IPS DF 4.7 (cell line): Measurements from ENCODE around the gene FABP1.

Experiments
- DNase-seq: peaks from one replicate; pipeline ENCODE4 v3.0.0-alpha.2; 2013; ENCODE audit warnings: low spot score; ENCODE audit errors: extremely low read depth

The FABP1 gene

GRCh38 chr2:88115825-88116518 lies 11.9 kb downstream of the FABP1 start:
- no peak for DNase-seq

DNA sequence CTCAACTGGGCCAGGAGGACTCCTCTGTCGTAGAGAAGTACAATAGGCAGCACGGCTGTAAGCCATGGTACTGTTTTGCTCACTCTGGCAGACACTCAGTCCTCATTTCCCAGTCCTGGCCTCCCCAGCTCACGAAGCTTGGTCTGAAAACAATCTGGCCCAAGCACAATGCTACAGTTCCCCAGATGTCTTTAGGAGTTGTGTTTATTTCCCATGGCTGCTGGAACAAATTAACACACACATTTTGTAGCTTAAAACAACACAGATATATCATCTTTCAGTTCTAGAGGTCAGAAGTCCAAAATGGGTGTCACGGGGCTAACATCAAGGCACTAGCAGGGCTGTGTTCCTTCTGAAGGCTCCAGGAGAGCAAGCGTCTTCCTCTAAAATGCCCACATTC lies 13.0 kb downstream of the FABP1 start:
- no peak for DNase-seq

DNA sequence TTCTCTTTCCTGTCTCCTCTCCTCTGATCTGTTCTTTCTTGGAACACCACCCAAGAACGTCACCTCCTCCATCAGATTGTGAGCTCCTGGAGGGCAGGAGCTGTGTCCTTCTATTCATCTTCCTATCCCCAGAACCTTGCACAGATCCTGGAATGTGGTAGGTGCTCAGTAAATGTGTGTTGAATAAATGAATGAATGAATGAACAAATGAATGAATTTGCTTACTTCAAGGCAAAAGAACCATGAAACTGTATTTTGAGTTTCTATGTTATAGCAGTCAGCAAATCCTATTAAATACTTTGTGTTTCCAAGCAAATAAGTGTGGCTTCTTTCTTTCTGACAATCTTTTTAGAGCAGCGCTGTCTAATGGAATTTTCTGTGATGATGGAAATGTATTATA lies 14.8 kb downstream of the FABP1 start:
- no peak for DNase-seq

- DNase-seq: no peak
These were observed 17.0 kb downstream of the FABP1 start for GRCh38 chr2:88110830-88111229.

DNA sequence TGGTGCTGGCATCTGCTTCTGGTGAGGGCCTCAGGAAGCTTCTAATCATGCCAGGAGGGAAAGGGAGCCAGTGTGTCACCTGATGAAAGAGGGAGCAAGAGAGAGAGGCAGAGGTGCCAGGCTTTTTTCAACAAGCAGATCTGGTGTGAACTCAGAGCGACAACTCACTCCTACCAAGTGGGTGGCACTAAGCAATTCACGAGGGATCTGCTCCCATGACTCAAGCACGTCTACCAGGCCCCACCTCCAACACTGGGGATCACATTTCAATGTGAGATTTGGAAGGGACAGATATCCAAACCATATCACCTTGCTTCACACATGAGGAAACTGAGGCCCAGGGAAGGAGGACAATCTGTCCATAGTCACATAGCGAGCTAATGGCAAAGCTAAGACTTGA lies 19.1 kb downstream of the FABP1 start:
- no peak for DNase-seq

- no peak for DNase-seq
These were observed 27.4 kb downstream of the FABP1 start for GRCh38 chr2:88100489-88100858.

DNA sequence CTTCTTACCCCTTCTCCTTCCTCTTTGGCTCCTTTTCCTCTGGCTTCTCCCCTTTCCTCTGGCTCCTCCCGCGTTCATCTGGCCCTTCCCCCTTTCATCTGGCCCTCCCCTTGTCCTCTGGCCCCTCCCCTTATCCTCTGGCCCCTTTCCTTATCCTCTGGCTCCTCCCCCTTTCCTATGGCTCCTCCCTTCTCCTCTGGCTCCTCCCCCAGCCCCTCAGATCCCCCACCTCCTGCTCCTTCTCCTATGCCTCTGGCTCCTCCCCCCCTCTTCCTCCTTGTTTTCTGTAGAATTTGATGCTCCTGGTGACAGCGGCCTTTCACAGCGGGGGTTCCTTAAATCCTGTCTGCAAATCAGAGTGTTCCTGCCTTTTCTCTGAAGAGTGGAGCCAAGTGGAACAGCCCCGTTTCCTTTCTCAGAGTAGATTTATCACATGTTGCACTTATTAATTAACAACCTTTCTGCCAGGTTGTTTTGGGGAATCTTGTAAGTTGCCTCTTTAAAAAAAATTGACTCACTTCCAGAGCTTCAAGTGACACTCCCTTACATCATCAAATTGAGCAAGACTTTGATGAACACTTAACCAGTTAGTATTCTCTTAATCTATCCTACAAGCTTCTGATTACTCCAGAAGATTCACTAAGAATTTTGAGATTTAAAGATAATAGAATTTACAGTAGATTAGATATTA lies 27.9 kb downstream of the FABP1 start:
- peak; percentile 94 for DNase-seq

DNA sequence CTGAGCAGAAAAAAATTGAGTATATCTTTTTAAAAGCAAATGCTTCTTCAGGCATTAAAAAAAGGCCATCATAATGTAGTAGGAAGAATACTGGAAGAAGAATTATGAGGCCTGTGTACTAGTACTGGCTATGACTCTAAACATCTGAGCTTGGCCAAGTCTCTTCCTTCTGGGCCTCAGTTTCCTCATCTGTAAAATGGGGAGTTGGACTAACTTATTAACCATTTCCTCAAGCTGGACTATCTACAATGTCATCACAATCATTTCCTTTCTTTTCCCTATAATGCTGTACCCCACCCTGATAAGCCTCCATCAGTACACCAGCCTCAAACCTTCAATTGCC lies 29.3 kb downstream of the FABP1 start:
- DNase-seq: no peak

GRCh38 chr2:88097891-88098557 lies 29.8 kb downstream of the FABP1 start:
- DNase-seq: no peak

GRCh38 chr2:88097192-88097591 lies 30.7 kb downstream of the FABP1 start:
- no peak for DNase-seq

GRCh38 chr2:88096708-88097107 lies 31.2 kb downstream of the FABP1 start:
- DNase-seq: no peak

- no peak for DNase-seq
These were observed 32.8 kb downstream of the FABP1 start for GRCh38 chr2:88095022-88095421.

DNA sequence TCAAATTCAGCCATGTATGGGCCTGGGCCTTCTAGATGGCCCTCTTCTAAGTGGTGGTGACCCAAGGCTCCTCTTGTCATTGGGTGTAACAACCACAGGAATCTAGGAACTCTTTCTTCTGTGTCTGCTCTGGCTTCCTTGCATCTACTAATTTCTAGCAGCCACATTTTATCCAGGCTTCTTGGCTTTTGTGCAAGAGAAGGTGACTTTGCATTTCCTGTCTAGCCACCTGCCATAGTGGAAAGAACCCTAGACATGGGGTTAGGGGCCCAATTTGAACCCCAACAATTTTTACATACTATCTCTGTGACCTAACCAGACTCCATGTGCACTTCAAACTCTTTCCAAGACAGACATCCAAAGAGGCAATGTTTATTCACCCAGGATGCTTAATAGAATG lies 35.1 kb downstream of the FABP1 start:
- no peak for DNase-seq

DNA sequence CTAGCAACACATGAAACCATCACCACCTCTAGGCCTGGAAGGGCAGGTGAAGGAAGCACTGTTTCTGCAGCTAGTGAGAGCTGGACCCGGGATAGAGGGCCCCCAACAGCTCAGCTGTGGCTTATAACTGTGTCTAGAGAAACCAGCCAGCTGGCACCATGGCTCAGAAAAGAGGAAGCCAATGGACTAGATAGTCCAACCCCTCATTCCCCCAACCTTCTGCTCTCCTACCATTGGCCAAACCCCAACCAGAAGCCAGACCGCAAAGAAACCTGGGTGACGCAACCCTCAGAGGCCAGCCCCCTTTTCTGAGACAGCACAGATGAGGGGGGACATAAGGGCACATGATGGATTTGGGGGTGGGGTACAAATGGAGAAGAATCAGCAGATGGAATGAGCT lies 35.9 kb downstream of the FABP1 start:
- DNase-seq: no peak

DNA sequence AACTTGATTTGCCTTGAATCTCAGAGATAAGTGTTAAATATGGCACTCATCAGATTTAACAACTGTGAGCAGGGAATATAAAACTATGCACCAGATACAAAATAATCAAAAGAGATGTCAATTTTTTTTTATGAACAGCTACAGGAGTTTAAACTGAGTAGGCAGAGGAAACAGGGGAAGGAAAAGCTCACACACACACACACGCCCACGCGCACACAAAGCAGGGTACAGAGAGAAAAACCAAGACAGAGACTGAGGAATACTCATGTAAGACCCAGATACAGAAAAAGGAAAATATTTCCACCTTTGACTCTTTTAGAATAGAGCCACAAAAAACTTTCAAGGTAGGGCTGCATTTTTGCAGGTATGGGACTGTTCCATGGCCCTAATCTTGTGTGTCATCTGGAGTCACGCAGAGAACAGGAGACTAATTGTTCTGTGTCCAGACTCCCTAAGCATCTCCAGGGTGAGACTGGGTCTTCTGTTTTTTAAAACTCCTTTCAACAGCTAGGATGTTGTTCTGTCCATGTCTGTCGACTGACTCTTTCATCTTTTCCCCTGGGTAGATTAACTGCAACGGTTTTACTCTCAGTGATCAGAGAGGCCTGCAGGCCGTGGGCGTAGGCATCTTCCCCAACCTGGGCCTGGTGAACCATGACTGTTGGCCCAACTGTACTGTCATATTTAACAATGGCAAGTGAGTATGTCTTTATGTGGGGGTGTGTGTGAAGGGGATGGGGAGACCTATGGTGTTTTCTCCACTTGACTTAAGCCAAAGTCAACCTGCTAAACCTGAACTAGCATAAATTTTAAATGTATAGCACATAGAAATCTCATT lies 37.2 kb downstream of the FABP1 start:
- DNase-seq: no peak

- no peak for DNase-seq
These were observed 38.9 kb downstream of the FABP1 start for GRCh38 chr2:88088999-88089398.

DNA sequence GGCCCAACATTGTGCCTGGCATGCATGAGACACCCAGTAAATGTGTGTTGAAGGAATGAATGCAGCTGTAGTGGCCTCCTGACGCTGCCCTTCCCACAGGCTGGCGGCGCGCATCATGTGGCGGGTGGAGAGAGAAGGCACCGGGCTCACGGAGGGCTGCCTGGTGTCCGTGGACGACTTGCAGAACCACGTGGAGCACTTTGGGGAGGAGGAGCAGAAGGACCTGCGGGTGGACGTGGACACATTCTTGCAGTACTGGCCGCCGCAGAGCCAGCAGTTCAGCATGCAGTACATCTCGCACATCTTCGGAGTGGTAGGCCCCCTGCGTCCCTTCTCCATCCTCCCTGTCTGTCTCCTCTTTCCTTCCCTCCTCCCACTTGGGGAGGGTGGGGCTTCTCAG lies 40.1 kb downstream of the FABP1 start:
- DNase-seq: no peak

- DNase-seq: no peak
These were observed 40.8 kb downstream of the FABP1 start for GRCh38 chr2:88087073-88087472.

DNA sequence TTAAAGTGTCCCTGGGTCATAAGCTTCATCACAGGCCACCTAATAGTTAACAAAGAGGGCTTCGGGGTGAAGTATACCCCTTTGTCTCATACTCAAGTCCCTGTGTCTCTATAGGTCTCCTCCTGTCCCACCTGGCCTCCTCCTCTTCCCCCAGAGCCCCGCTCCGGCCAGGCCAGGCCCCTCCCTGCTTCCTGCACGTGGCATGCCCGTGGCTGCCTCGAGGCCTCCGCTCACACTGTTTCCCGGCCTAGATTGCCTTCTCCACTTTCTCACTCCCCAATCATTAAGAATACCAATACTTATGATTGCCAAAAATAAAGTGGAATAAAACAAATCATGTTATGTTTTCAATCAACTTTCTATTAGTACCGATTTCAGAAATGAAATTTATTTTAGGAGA lies 41.5 kb downstream of the FABP1 start:
- DNase-seq: no peak

DNA sequence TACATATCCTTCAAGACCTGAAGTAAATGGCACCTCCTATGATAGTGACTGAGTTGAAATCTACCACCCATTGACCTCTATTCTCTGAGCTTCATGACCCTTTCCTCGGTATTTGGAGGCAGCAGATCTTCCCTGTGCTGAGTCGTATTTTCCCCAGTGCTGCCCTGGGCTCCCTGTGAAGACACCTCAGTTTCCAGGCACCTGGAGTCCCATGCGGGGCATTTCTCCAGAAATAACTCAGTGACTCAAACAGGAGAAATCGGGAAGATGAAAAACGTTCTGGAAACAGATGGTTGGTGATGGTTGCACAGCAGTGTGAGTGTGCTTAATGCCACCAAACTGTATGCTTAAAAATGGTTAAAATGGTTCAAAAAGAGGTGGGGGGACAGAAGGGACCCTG lies 42.3 kb downstream of the FABP1 start:
- DNase-seq: no peak

GRCh38 chr2:88085099-88085498 lies 42.8 kb downstream of the FABP1 start:
- no peak for DNase-seq

GRCh38 chr2:88082781-88083180 lies 45.1 kb downstream of the FABP1 start:
- no peak for DNase-seq
